Neural cell (in vitro differentiated cells): ENCODE results near the gene SPTBN1. TPM values are rescaled to one million over a fixed set of nuclear protein-coding genes. Genes with fewer than 3 reads are reported as not detected.

Experiments
- H2AFZ ChIP-seq: fragments of 200-600, 300-800 bp; sonication (generic), shearing (Covaris generic); 2 replicates; pipeline ENCODE4 v1.6.0; 2014; ENCODE audit warnings: low read depth, mild to moderate bottlenecking, antibody characterized with exemption, low read length, moderate library complexity
- H3F3A ChIP-seq: fragments of 200-600 bp; shearing (Covaris generic); 2 replicates; pipeline ENCODE4 v1.6.1; 2016; ENCODE audit warnings: mild to moderate bottlenecking, moderate library complexity, mixed read lengths, antibody characterized with exemption, low read length; ENCODE audit not compliant: insufficient read depth, poor library complexity, severe bottlenecking
- H3K27ac ChIP-seq: fragments of 200-600, 300-800 bp; sonication (generic), shearing (Covaris generic); 2 replicates; pipeline ENCODE4 v1.5.1; 2014; ENCODE audit warnings: mild to moderate bottlenecking, low read length, moderate library complexity
- H3K27me3 ChIP-seq: fragments of 300-800, 200-600 bp; sonication (generic), shearing (Covaris generic); 2 replicates; pipeline ENCODE4 v1.6.0; 2014; ENCODE audit warnings: mild to moderate bottlenecking, low read depth, low read length, moderate library complexity; ENCODE audit not compliant: insufficient read depth
- H3K36me3 ChIP-seq: fragments of 300-800, 200-600 bp; sonication (generic), shearing (Covaris generic); 2 replicates; pipeline ENCODE4 v1.5.1; 2014; ENCODE audit warnings: mild to moderate bottlenecking, antibody characterized with exemption, low read length, moderate library complexity; ENCODE audit not compliant: insufficient read depth
- H3K4me2 ChIP-seq: fragments of 300-800, 200-600 bp; sonication (generic), shearing (Covaris generic); 2 replicates; pipeline ENCODE4 v1.6.0; 2014; ENCODE audit warnings: mild to moderate bottlenecking, low read length
- H3K4me3 ChIP-seq: fragments of 300-800, 200-600 bp; sonication (generic), shearing (Covaris generic); 2 replicates; pipeline ENCODE4 v1.5.1; 2014; ENCODE audit warnings: mild to moderate bottlenecking, low read length, moderate library complexity
- H3K79me2 ChIP-seq: fragments of 200-600 bp; shearing (Covaris generic); replicated peaks from 2 replicates; pipeline ENCODE4 v1.6.0; 2014; ENCODE audit warnings: mild to moderate bottlenecking, low read length, moderate library complexity; ENCODE audit not compliant: insufficient read depth
- H3K9ac ChIP-seq: fragments of 300-800, 200-600 bp; sonication (generic), shearing (Covaris generic); 2 replicates; pipeline ENCODE4 v1.6.1; 2016; ENCODE audit warnings: mild to moderate bottlenecking, low read length, mixed read lengths
- H3K9me2 ChIP-seq: fragments of 200-600 bp; shearing (Covaris generic); 2 replicates; pipeline ENCODE4 v1.6.1; 2016; ENCODE audit warnings: mild to moderate bottlenecking, low read length, mixed read lengths; ENCODE audit not compliant: insufficient read depth
- H3K9me3 ChIP-seq: fragments of 200-600, 300-800 bp; sonication (generic), shearing (Covaris generic); 2 replicates; pipeline ENCODE4 v1.6.1; 2016; ENCODE audit warnings: mild to moderate bottlenecking, mixed run types, low read length, moderate library complexity, mixed read lengths
- H4K20me1 ChIP-seq: fragments of 200-600 bp; shearing (Covaris generic); 2 replicates; pipeline ENCODE4 v1.6.1; 2016; ENCODE audit warnings: mild to moderate bottlenecking, mixed run types; ENCODE audit not compliant: insufficient read depth
- EP300 ChIP-seq: fragments of 450-650 bp; conservative IDR thresholded peaks from 2 replicates; pipeline ENCODE4 v1.6.1; 2014; ENCODE audit warnings: antibody characterized with exemption, mild to moderate bottlenecking, moderate library complexity; ENCODE audit not compliant: poor library complexity, severe bottlenecking
- EZH2 ChIP-seq: fragments of 200-600, 300-800 bp; shearing (Covaris generic), sonication (generic); IDR thresholded peaks from 2 replicates; pipeline ENCODE4 v1.6.1; 2014; ENCODE audit warnings: antibody characterized with exemption, low read length, borderline replicate concordance, mild to moderate bottlenecking; ENCODE audit not compliant: insufficient read depth, poor library complexity, severe bottlenecking
- MXI1 ChIP-seq: fragments of 450-650 bp; conservative IDR thresholded peaks from 2 replicates; pipeline ENCODE4 v1.6.1; 2014; ENCODE audit warnings: antibody characterized with exemption, mild to moderate bottlenecking; ENCODE audit not compliant: poor library complexity, severe bottlenecking
- POLR2AphosphoS5 ChIP-seq: IDR thresholded peaks from 2 replicates; pipeline ENCODE4 v1.6.1; 2012
- RAD21 ChIP-seq: fragments of 450-650 bp; conservative IDR thresholded peaks from 2 replicates; pipeline ENCODE4 v1.6.1; 2014; ENCODE audit warnings: antibody characterized with exemption, mild to moderate bottlenecking, moderate library complexity
- REST ChIP-seq: IDR thresholded peaks from 2 replicates; pipeline ENCODE4 v1.6.1; 2012; ENCODE audit warnings: borderline replicate concordance
- SMC3 ChIP-seq: fragments of 450-650 bp; conservative IDR thresholded peaks from 2 replicates; pipeline ENCODE4 v1.6.1; 2014; ENCODE audit warnings: antibody characterized with exemption, mild to moderate bottlenecking, moderate library complexity; ENCODE audit not compliant: poor library complexity
- TAF1 ChIP-seq: IDR thresholded peaks from 2 replicates; pipeline ENCODE4 v1.6.1; 2012; ENCODE audit warnings: low read depth
- polyA plus RNA-seq: library from polyadenylated mRNA; depleted of rRNA; stranded (reverse); fragments of >200 nt; gene quantifications from 2 replicates; pipeline ENCODE4 v1.2.3, GENCODE V29; 2014
- TF ChIP-seq, protein P1 (sequence below): fragments of 450-650 bp; IDR thresholded peaks from 2 replicates; pipeline ENCODE4 v1.5.1; 2014; ENCODE audit warnings: antibody characterized with exemption, mild to moderate bottlenecking, moderate library complexity; ENCODE audit not compliant: poor library complexity, severe bottlenecking

The SPTBN1 gene
- polyA plus RNA-seq, 1 donor from 2014 or later: 92.1 TPM

DNA sequence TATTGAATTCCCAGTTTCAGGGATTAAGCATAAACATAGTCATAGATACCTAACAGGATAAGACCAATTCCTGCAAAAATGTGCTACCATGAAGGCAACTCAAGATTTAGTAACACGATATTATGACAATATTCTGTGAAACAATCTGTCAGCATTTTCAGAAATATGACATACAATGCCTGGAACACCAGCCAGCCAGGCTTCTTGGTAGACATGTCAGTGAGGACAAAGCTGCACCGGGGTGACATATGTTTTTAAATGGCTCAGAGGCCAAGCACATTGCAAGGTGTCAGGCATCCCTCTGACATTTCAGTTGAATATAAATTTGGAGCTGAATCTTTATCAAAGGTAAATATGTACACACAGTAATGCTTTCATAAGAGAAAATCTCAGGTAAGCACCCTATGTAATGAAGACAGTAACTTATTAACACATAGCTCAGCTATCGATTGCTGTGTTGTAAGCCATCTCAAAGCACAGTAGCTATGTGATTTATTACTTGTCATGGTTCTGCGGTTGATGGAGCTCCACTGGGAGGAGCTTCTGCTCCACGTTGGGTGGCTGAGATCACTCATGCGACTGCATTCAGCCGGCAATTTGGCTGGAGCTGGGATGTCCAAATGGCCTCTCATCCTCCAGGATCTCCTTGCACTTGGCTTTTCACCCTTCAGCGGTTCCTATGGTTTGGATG is 235.5 kb downstream of the SPTBN1 start:
- Histone ChIP-seq H2AFZ (peak overlapping the region; percentile 21), H3K27ac (peak overlapping the region; percentile 23), H3K4me3 (peak overlapping the region; percentile 7), H3K9me2 (no peaks in the 10 kb centered on the region), H3K9me3 (no peaks in the 10 kb centered on the region), H3F3A (no peaks in the 10 kb centered on the region), H3K36me3 (no peaks in the 10 kb centered on the region), H3K79me2 (no peaks in the 10 kb centered on the region), H3K9ac (peak overlapping the region; percentile 10), H3K4me2 (no peak overlapping the region), H4K20me1 (no peaks in the 10 kb centered on the region), H3K27me3 (no peaks in the 10 kb centered on the region)
- TF ChIP-seq POLR2AphosphoS5 (peak; percentile 67), EP300 (peak; percentile 92), MXI1 (no peak), RAD21 (peak; percentile 24)

DNA sequence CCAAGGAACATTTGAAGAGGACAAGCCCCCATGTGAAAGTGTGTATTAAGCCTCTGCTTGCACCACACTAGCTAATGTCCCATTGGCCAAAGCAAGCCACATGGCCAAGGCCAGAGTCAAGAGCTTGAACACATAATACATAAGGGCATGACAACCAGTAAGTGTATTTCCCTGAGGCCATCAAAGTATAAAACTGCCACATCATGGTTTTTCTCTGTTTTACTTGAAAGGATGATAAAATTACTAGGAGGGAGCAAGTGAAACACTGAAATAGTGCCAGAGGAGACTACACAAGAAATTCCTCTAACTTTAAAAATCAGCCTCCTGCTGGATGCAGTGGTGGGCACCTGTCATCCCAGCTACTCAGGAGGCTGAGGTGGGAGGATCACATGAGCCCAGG is 236.4 kb downstream of the SPTBN1 start:
- Histone ChIP-seq H2AFZ (no peak overlapping the region), H3K27me3 (no peaks in the 10 kb centered on the region), H3K4me3 (no peak overlapping the region), H3K36me3 (no peaks in the 10 kb centered on the region), H3K9ac (no peak overlapping the region), H3K4me2 (no peak overlapping the region), H3K79me2 (no peaks in the 10 kb centered on the region), H3K27ac (no peak overlapping the region), H3K9me2 (no peaks in the 10 kb centered on the region), H4K20me1 (no peaks in the 10 kb centered on the region), H3K9me3 (no peaks in the 10 kb centered on the region), H3F3A (no peaks in the 10 kb centered on the region)
- TF ChIP-seq POLR2AphosphoS5 (no peak), TAF1 (no peak), MXI1 (no peak), REST (no peak), EZH2 (no peak), EP300 (no peak), RAD21 (no peak), SMC3 (no peak)
- TF ChIP-seq, protein P1, sequence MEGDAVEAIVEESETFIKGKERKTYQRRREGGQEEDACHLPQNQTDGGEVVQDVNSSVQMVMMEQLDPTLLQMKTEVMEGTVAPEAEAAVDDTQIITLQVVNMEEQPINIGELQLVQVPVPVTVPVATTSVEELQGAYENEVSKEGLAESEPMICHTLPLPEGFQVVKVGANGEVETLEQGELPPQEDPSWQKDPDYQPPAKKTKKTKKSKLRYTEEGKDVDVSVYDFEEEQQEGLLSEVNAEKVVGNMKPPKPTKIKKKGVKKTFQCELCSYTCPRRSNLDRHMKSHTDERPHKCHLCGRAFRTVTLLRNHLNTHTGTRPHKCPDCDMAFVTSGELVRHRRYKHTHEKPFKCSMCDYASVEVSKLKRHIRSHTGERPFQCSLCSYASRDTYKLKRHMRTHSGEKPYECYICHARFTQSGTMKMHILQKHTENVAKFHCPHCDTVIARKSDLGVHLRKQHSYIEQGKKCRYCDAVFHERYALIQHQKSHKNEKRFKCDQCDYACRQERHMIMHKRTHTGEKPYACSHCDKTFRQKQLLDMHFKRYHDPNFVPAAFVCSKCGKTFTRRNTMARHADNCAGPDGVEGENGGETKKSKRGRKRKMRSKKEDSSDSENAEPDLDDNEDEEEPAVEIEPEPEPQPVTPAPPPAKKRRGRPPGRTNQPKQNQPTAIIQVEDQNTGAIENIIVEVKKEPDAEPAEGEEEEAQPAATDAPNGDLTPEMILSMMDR: no peak
